Measurements from ENCODE around the gene SLC39A7. TPM values are rescaled to one million over a fixed set of nuclear protein-coding genes. Genes with fewer than 3 reads are reported as not detected.

The SLC39A7 gene
- total RNA-seq, 1 donor from 2014 or later: 94.1 TPM

DNA sequence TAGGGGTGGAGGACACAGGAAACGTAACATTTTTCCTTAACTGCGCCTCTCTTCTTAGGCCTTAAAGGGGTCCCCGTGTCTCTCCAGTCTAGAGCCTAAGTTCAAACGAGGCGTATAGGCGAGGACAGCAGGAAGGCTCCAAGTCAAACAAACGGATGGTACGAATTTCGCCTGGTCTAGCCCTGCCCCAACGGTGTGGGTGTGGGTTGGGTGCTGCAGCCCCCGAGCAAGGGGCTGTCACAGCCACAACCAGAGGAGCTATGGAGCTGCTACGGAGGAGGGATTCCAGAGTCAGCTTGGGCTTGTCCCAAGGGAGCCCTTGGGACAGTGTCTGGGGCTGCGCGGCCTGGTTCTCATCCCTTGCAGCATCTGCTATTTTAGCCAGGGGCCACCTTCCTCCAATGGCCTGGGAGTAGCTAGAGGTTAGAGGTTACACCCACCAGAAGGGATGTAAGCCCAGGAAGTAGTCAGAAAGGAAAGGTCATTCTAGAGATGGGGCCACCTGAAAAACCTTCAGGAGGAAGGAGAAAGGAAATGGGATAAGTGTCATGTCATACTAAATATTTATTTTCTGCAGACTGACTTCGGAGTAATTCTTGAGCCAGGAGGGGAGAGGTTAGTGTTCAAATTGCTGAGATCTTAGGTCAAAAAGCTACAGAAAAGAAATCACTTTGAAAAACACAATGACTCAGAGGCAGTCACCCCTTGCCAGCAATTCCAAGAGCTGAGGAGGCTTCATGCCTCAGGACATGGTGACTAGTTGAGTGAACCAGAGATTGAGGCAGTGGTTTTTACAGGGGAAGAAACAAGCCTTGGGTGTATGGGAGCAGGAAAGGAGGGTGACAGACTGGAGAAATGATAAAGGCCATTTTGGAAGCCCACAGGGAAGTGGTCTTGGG is 49.3 kb downstream of the SLC39A7 start:
- Histone ChIP-seq H3K36me3 (ENCODE audit: control insufficient read depth, insufficient read depth, low read length) (no peaks in the 10 kb centered on the region), H3K27me3 (ENCODE audit: control insufficient read depth, insufficient read depth, low read length) (no peaks in the 10 kb centered on the region), H3K4me3 (ENCODE audit: low read depth, low read length) (peak overlapping the region; percentile 49)
- peak; percentile 62 for DNase-seq (ENCODE audit: low read depth)
- TF ChIP-seq, protein P1, sequence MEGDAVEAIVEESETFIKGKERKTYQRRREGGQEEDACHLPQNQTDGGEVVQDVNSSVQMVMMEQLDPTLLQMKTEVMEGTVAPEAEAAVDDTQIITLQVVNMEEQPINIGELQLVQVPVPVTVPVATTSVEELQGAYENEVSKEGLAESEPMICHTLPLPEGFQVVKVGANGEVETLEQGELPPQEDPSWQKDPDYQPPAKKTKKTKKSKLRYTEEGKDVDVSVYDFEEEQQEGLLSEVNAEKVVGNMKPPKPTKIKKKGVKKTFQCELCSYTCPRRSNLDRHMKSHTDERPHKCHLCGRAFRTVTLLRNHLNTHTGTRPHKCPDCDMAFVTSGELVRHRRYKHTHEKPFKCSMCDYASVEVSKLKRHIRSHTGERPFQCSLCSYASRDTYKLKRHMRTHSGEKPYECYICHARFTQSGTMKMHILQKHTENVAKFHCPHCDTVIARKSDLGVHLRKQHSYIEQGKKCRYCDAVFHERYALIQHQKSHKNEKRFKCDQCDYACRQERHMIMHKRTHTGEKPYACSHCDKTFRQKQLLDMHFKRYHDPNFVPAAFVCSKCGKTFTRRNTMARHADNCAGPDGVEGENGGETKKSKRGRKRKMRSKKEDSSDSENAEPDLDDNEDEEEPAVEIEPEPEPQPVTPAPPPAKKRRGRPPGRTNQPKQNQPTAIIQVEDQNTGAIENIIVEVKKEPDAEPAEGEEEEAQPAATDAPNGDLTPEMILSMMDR (IDR thresholded peaks at IDR 0.05; ENCODE audit: insufficient read depth, low read length, poor library complexity, severe bottlenecking): no peak

DNA sequence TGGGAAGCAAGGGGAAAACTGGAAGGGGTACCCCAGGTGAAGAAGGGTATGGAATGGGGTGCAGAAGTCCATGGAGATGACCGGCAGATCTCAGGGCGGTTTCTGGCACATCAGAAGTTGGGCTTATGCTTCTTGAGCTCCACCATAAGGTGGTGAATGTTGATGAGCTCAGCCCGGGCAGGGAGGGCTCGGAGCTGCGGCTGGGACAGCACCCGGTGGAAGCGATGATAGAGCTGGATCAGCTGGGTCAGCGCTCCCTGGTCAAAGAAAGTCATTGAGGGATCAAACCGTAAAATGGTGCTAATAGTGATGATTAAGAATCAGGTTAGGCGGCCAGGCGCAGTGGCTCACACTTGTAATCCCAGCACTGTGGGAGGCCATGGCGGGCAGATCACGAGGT is 50.1 kb downstream of the SLC39A7 start:
- DNase-seq (ENCODE audit: low read depth): no peak
- H3K36me3 ChIP-seq (ENCODE audit: control insufficient read depth, insufficient read depth, low read length): no peaks in the 10 kb centered on the region
- TF ChIP-seq, protein P1 (IDR thresholded peaks at IDR 0.05; ENCODE audit: insufficient read depth, low read length, poor library complexity, severe bottlenecking): no peak
- no peaks in the 10 kb centered on the region for H3K27me3 ChIP-seq (ENCODE audit: control insufficient read depth, insufficient read depth, low read length)
- no peak overlapping the region for H3K4me3 ChIP-seq (ENCODE audit: low read depth, low read length)

DNA sequence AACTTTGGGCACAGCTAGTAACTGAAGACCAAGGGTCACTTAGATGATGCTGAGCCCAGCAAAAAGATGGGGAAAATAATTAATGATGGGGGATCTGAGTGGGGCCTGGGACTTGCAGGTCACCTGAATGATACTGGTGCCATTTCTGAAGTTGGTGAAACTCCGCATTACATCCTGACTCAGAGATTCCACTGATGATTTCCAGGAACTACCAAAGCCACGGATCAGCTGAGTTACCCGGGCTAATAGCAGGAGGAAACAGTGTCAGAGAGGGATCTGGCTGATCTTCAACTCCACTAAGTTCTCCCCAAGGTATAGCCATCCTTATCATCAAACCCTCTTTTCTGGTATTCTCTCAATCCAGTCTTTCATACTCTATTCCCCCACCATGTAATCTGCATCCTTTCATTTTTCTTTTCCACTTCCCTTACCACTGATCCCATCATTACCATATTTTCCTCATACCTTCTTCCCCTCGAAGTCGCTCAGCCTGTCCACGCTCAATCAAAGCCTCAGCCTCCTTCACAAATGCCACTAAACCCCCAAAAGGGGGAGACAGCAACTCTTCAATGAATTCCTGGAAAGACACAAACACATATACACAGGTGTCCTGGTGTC is 50.8 kb downstream of the SLC39A7 start:
- Histone ChIP-seq H3K4me3 (ENCODE audit: low read depth, low read length) (no peak overlapping the region), H3K27me3 (ENCODE audit: control insufficient read depth, insufficient read depth, low read length) (no peaks in the 10 kb centered on the region), H3K36me3 (ENCODE audit: control insufficient read depth, insufficient read depth, low read length) (no peaks in the 10 kb centered on the region)
- TF ChIP-seq, protein P1 (IDR thresholded peaks at IDR 0.05; ENCODE audit: insufficient read depth, low read length, poor library complexity, severe bottlenecking): no peak
- DNase-seq (ENCODE audit: low read depth): no peak

- TF ChIP-seq, protein P1 (IDR thresholded peaks at IDR 0.05; ENCODE audit: insufficient read depth, low read length, poor library complexity, severe bottlenecking): no peak
- no peak overlapping the region for H3K4me3 ChIP-seq (ENCODE audit: low read depth, low read length)
- no peaks in the 10 kb centered on the region for H3K27me3 ChIP-seq (ENCODE audit: control insufficient read depth, insufficient read depth, low read length)
- H3K36me3 ChIP-seq (ENCODE audit: control insufficient read depth, insufficient read depth, low read length): no peaks in the 10 kb centered on the region
- no peak for DNase-seq (ENCODE audit: low read depth)
Observed at GRCh38 chr6:33252759-33253158, 52.1 kb downstream of the SLC39A7 start.

Other genes starting within 250 kb of the SLC39A7 start
- gene HLA-DMA, start 247.8 kb upstream of the SLC39A7 start, total RNA-seq: 1.6 and 4.7 TPM in 2 replicates
- 191 and 206 TPM in 2 replicates for gene BRD2, start 232.3 kb upstream of the SLC39A7 start, total RNA-seq
- 0.71 and 1.6 TPM in 2 replicates for gene HLA-DOA, start 191.3 kb upstream of the SLC39A7 start, total RNA-seq
- 0.29 and 0.48 TPM in 2 replicates for gene HLA-DPA1, start 127.2 kb upstream of the SLC39A7 start, total RNA-seq
- gene HLA-DPB1, start 124.9 kb upstream of the SLC39A7 start, total RNA-seq: 5.5 and 7.6 TPM in 2 replicates
- 0.14 and 0.38 TPM in 2 replicates for gene COL11A2, start 8.4 kb upstream of the SLC39A7 start, total RNA-seq
- gene RXRB, start 202 bp upstream of the SLC39A7 start, total RNA-seq: 24.4 and 24.9 TPM in 2 replicates
- gene HSD17B8, start 3.8 kb downstream of the SLC39A7 start, total RNA-seq: 11.4 and 13.1 TPM in 2 replicates
- gene RING1, start 7.6 kb downstream of the SLC39A7 start, total RNA-seq: 12.1 and 16.4 TPM in 2 replicates
- gene VPS52, start 71.0 kb downstream of the SLC39A7 start, total RNA-seq: 32.3 and 56.1 TPM in 2 replicates
- gene RPS18, start 71.2 kb downstream of the SLC39A7 start, total RNA-seq: 6,267 and 7,360 TPM in 2 replicates
- 1.4 and 2.5 TPM in 2 replicates for gene B3GALT4, start 76.3 kb downstream of the SLC39A7 start, total RNA-seq
- 53.2 and 70.5 TPM in 2 replicates for gene WDR46, start 88.4 kb downstream of the SLC39A7 start, total RNA-seq
- gene PFDN6, start 88.7 kb downstream of the SLC39A7 start, total RNA-seq: 42.9 and 51.4 TPM in 2 replicates
- gene RGL2, start 98.1 kb downstream of the SLC39A7 start, total RNA-seq: 42.3 and 45.5 TPM in 2 replicates
- gene TAPBP, start 113.2 kb downstream of the SLC39A7 start, total RNA-seq: 214 and 300 TPM in 2 replicates
- 17.5 and 18.4 TPM in 2 replicates for gene ZBTB22, start 116.9 kb downstream of the SLC39A7 start, total RNA-seq
- 44.4 and 53.7 TPM in 2 replicates for gene DAXX, start 122.1 kb downstream of the SLC39A7 start, total RNA-seq
- gene KIFC1, start 191.0 kb downstream of the SLC39A7 start, total RNA-seq: 8.4 and 10.3 TPM in 2 replicates
- 27.9 and 28.0 TPM in 2 replicates for gene PHF1, start 210.1 kb downstream of the SLC39A7 start, total RNA-seq
- 226 and 227 TPM in 2 replicates for gene CUTA, start 217.2 kb downstream of the SLC39A7 start, total RNA-seq
- 3.3 and 4.2 TPM in 2 replicates for gene SYNGAP1, start 219.2 kb downstream of the SLC39A7 start, total RNA-seq

Data from kidney epithelial cell (primary cell).